Large intestine (tissue), 3 donors: ENCODE results near the gene GLO1. TPM values are rescaled to one million over a fixed set of nuclear protein-coding genes. Genes with fewer than 3 reads are reported as not detected.
"Not testable (repeated sequence)": the region's sequence is repeated elsewhere in the genome, so short reads cannot be mapped to it uniquely, and the experiment has no call there.

Source experiments
- DNase-seq, 2 donors: peaks; one replicate each; pipeline versions ENCODE4 v3.0.0 to v3.0.0-alpha.2; 2013
- H3K27ac ChIP-seq: one replicate; pipeline ENCODE4 v1.5.1; 2013; ENCODE audit warnings: low read length
- H3K27me3 ChIP-seq: 2 replicates; pipeline ENCODE4 v1.6.1; 2013; ENCODE audit warnings: low read length; ENCODE audit not compliant: control insufficient read depth, insufficient read depth
- H3K36me3 ChIP-seq: 2 replicates; pipeline ENCODE4 v1.6.1; 2013; ENCODE audit warnings: low read length; ENCODE audit not compliant: control insufficient read depth, insufficient read depth
- H3K4me1 ChIP-seq: one replicate; pipeline ENCODE4 v1.6.1; 2013; ENCODE audit warnings: low read length; ENCODE audit not compliant: control insufficient read depth, insufficient read depth
- H3K4me3 ChIP-seq: one replicate; pipeline ENCODE4 v1.5.1; 2013; ENCODE audit warnings: low read length
- H3K9me3 ChIP-seq: one replicate; pipeline ENCODE4 v1.6.1; 2013; ENCODE audit warnings: mild to moderate bottlenecking, low read depth, low read length, moderate library complexity; ENCODE audit not compliant: control insufficient read depth
- WGBS: methylation state at CpG from one replicate; pipeline ENCODE4 v1.1.5; 2013; ENCODE audit warnings: low lambda C conversion rate; ENCODE audit not compliant: insufficient coverage; 5-methylcytosine and 5-hydroxymethylcytosine counted together
- polyA plus RNA-seq: library from polyadenylated mRNA; unstranded; fragments of 120-200 nt; gene quantifications from one replicate; pipeline ENCODE4 v1.2.1, GENCODE V29; 2013

The GLO1 gene
- polyA plus RNA-seq, 1 donor: 86.9 TPM

DNA sequence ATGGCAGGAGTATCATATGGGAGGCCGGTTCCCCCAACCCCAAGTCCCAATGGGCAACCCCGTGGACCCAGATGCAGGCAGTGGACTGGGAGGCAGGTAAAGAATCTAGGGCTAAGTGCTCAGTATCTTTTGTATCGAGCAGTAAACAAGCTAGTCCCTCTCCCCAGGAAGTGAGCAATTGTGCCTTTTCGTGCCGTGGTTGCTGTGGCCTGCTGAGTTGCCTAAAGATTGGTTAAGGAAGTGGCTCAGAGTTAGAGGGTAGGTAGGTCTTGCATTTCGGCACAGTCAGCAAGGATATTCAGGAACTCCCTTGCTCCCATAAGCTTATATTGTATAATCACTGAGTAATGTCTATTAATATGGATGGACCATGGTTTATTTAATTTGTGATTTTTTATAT lies 10.9 kb upstream of the GLO1 start:
- Histone ChIP-seq H3K9me3 (no peaks in the 10 kb centered on the region), H3K4me1 (no peaks in the 10 kb centered on the region), H3K4me3 (no peak overlapping the region), H3K27me3 (peaks cover 32% of the 10 kb centered on the region), H3K27ac (no peak overlapping the region), H3K36me3 (no peaks in the 10 kb centered on the region)
- 60% methylated on average over 1 of the region's 6 CpGs for WGBS
- DNase-seq: no peak

DNA sequence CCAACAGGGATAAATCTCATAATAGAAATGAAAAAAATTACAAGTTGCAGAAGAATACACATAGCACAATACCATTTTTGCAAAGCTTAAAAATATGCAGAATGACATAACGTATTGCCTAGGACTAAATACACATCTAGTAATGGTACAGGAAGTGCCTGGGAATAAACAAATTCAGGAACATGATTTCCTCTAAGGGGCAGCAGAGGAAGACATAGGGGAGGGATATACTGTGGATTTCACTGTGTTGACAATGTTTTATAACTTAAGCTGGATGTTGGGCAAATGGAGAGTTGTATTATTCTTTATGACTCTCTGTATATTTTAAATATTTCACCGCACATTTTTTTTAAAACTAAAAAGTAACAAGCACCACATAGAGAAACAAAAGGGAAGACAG lies 5.6 kb upstream of the GLO1 start:
- H3K27ac ChIP-seq: no peak overlapping the region
- no peaks in the 10 kb centered on the region for H3K36me3 ChIP-seq
- no peaks in the 10 kb centered on the region for H3K9me3 ChIP-seq
- H3K4me3 ChIP-seq: no peak overlapping the region
- WGBS: 57% methylated on average over 2 of the region's 2 CpGs
- H3K4me1 ChIP-seq: no peaks in the 10 kb centered on the region
- DNase-seq: no peak
- no peaks in the 10 kb centered on the region for H3K27me3 ChIP-seq

DNA sequence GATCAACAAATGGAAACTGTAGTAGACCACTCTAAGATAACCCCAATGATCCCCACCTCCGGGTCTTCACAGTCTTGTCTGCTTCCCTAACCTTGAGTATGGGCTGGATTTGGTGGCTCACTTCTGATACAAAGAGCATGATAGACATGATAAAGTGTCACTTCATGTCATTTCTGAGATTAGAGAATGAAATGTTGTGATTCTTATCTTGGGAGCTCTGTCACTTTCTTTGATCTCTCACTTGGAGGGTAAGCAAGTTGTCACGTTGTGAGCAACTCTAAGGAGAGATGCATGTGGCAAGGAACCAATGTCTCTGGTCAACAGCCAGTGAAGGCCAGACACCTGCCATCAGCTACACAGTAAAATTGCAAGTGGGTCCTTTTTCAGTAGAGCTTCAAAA lies 3.0 kb upstream of the GLO1 start:
- no peak overlapping the region for H3K27ac ChIP-seq
- no peaks in the 10 kb centered on the region for H3K27me3 ChIP-seq
- no peaks in the 10 kb centered on the region for H3K36me3 ChIP-seq
- H3K9me3 ChIP-seq: peaks cover 1% of the 10 kb centered on the region
- DNase-seq: no peak
- no peaks in the 10 kb centered on the region for H3K4me1 ChIP-seq
- no peak overlapping the region for H3K4me3 ChIP-seq
- no CpG with 5 or more reads among the region's 2 CpGs for WGBS

DNA sequence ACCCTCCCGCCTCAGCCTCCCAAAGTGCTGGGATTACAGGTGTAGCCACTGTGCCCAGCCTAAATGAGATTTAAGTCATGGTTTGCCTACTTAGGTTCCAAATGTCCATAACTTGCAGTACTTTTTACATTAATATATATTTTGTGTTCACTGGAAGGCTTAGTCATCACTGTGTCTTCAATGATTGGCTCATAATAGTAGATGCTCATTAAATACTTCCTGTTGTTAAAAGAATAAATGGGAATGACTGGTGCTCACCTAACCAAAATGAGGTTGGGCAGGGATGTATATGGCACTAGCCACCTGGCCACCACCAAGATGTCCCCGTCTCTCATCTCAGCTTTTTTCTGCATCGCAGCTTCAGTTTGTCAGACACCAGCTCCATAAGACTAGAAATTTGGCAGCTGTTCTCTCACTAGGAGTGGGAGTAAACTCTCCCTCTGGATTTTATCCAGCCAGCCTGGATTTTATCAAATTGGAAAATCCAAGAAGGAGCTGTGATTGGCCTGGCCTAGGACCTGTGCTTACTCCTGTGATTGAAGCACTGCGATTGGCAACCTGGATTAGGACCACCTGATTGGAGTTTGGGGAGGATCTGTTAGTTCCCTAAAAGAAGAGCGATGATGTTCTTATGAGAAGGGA lies 1.1 kb upstream of the GLO1 start:
- Histone ChIP-seq H3K4me3 (no peak overlapping the region), H3K27ac (no peak overlapping the region), H3K27me3 (no peaks in the 10 kb centered on the region), H3K36me3 (no peaks in the 10 kb centered on the region), H3K9me3 (peaks cover 11% of the 10 kb centered on the region), H3K4me1 (no peaks in the 10 kb centered on the region)
- 100% methylated on average over 2 of the region's 5 CpGs for WGBS
- DNase-seq: no peak

DNA sequence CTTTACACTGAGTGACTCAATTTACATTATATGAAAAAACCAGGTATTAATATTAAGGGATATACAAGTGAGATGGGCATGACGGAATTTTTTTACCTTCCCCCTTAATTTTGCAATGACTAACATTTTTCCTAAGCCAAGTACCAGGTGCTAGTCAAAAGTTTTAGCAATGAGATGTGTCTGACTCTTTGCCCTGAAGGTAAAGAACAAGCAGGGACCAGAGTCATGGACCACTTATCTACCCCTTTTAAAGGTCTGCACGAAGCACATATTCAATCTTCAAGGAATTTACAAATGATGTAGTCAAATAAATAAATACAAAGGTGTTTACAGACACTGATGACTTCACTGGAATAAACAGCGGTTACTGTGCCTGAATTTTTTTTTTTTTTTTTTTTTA lies 1.4 kb downstream of the GLO1 start:
- H3K27me3 ChIP-seq: no peaks in the 10 kb centered on the region
- WGBS: 80% methylated on average over 1 of the region's 3 CpGs
- H3K36me3 ChIP-seq: no peaks in the 10 kb centered on the region
- H3K4me3 ChIP-seq: no peak overlapping the region
- no peaks in the 10 kb centered on the region for H3K4me1 ChIP-seq
- H3K9me3 ChIP-seq: peaks cover 11% of the 10 kb centered on the region
- no peak overlapping the region for H3K27ac ChIP-seq
- no peak for DNase-seq

DNA sequence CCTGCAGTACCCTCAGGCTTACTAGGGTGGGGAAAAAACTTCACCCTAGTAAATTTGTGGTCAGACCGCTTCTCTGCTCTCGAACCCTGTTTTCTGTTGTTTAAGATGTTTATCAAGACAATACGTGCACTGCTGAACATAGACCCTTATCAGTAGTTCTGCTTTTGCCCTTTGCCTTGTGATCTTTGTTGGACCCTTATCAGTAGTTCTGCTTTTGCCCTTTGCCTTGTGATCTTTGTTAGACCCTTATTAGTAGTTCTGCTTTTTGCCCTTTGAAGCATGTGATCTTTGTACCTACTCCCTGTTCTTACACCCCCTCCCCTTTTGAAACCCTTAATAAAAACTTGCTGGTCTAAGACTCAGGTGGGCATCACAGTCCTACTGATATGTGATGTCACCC lies 3.2 kb downstream of the GLO1 start:
- not testable (repeated sequence) for DNase-seq, H3K4me1 ChIP-seq, H3K36me3 ChIP-seq, H3K27me3 ChIP-seq, H3K27ac ChIP-seq, H3K4me3 ChIP-seq
- H3K9me3 ChIP-seq: peaks cover 11% of the 10 kb centered on the region
- no CpG with 5 or more reads among the region's 3 CpGs for WGBS

DNA sequence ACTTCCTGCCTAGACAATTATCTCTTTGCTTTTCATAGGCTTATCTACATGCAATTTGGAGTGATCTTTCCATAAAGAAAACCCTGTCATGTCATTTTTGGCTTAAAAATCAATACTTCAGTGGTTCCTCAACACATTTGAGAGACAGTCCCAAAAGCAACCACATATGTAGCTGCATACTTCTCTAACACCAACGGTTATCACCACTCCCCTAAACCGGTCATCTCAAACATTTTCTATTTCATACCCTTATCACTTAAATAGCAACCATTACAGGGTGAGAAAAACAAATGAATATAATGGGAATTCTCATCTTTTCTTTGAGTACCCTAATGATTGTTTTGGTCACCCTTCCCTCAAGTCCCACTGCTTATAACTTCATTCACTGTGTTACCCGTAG lies 5.1 kb downstream of the GLO1 start:
- no peaks in the 10 kb centered on the region for H3K4me1 ChIP-seq
- H3K36me3 ChIP-seq: no peaks in the 10 kb centered on the region
- H3K9me3 ChIP-seq: peaks cover 11% of the 10 kb centered on the region
- no peaks in the 10 kb centered on the region for H3K27me3 ChIP-seq
- no peak overlapping the region for H3K27ac ChIP-seq
- DNase-seq: no peak
- 80% methylated on average over 2 of the region's 3 CpGs for WGBS
- H3K4me3 ChIP-seq: no peak overlapping the region

DNA sequence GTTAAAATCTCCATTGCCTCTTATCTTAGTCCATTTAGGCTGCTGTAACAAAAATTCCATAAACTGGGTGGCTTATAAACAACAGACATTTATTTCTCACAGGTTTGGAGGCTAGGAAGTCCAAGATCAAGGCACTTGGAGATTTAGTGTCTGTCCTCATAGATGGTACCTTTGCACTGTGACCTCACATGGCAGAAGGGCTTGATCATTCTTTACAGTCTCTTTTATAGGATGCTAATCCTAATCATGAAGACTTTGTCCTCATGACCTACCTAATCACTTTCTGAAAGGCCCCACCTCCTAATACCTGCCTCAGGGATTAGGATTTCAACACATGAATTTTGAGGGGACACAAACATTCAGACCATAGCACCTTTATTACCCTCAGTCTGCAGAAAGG lies 6.6 kb downstream of the GLO1 start:
- H3K27ac ChIP-seq: no peak overlapping the region
- H3K27me3 ChIP-seq: no peaks in the 10 kb centered on the region
- H3K4me3 ChIP-seq: no peak overlapping the region
- H3K9me3 ChIP-seq: peaks cover 11% of the 10 kb centered on the region
- peak in 1 of 2 donors; percentile 27 for DNase-seq
- no peaks in the 10 kb centered on the region for H3K4me1 ChIP-seq
- no peaks in the 10 kb centered on the region for H3K36me3 ChIP-seq

DNA sequence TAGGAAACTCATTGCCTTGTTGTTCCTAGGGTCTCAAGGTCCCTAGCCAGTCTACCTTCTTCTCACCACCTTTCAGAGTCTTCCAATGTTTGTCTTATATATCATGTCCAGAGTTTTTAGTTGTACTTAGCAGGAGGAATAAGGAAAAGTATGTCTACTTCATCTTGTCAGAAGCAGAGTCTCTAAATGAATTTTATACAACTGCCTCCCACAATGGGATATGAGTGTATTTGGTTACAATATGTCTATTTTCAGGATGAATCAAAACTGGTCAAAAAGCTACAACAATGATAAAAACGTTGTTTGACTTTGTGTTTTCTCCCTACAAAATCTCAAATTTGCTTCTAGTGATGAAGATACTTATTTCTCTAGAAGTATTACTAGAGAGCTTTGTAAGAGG lies 7.0 kb downstream of the GLO1 start:
- Histone ChIP-seq H3K27ac (no peak overlapping the region), H3K36me3 (no peaks in the 10 kb centered on the region), H3K4me3 (no peak overlapping the region), H3K9me3 (peaks cover 10% of the 10 kb centered on the region), H3K4me1 (no peaks in the 10 kb centered on the region), H3K27me3 (no peaks in the 10 kb centered on the region)
- WGBS: no CpG with 5 or more reads among the region's 1 CpG
- DNase-seq: no peak

DNA sequence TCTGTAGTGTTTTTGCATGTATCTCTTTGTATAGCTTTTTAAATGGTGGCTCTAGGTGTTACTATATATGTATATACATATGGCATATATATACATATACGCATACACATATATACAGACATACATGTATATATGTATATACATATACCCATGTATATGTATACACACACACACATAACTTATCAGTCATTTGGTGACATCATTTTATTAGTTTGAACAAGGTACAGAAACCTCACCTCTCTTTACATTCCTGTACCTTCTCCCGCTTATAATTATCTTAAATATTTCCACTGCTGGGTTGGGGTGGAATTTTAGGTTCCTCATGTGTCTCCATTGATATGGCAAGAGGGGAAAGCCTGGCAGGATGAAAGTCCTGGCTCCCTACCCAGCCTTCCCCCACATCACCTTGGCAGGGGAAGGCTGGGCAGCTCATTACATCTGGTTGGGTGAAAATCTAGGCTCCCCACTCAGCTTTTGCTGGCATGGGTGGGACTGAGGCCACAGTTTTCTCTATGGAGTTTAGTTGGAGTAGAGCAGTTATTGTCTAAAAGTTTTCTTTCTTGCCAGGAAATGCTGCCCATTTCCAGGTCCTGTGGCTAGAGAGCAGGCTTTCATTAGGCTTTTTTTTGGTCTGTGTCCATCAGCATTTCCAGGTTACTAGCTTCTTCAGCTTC lies 7.6 kb downstream of the GLO1 start:
- no peak for DNase-seq
- no CpG with 5 or more reads among the region's 2 CpGs for WGBS
- peaks cover 5% of the 10 kb centered on the region for H3K9me3 ChIP-seq

DNA sequence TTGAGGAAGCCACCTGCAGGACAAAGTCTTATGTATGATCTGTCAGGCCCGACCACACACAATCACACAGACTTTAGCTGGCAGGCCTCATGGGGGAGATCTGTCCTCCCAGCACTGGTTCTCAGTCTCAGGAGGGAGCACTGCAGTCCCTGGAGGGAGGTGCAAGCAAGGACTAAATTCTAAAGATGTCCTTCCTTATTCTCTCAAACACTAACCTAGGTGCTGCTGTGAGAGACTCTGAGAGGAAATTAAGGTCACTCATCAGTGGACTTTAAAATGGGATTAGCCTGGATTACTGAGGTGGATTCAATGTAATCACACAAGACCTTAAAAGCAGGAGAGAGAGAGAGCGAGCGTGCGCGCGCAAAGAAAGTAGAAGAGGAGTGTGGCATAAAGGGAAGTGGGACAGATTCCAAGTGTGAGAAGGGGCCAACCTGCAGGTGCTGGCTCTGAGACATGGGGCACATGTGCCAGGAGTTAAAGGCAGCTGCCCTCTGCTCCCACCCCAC lies 14.3 kb downstream of the GLO1 start:
- peaks cover 4% of the 10 kb centered on the region for H3K36me3 ChIP-seq
- no peaks in the 10 kb centered on the region for H3K9me3 ChIP-seq
- no peak overlapping the region for H3K4me3 ChIP-seq
- H3K4me1 ChIP-seq: no peaks in the 10 kb centered on the region
- WGBS: no CpG with 5 or more reads among the region's 6 CpGs
- no peak for DNase-seq
- no peaks in the 10 kb centered on the region for H3K27me3 ChIP-seq
- H3K27ac ChIP-seq: no peak overlapping the region

More for the DNA sequence above, 7.6 kb downstream of the GLO1 start:
- no peaks in the 10 kb centered on the region for H3K36me3 ChIP-seq
- H3K4me1 ChIP-seq: no peaks in the 10 kb centered on the region
- H3K27ac ChIP-seq: no peak overlapping the region
- no peaks in the 10 kb centered on the region for H3K27me3 ChIP-seq
- H3K4me3 ChIP-seq: no peak overlapping the region
